WTC11 (cell line): Measurements from ENCODE around the gene RAP1GAP. TPM values are rescaled to one million over a fixed set of nuclear protein-coding genes. Genes with fewer than 3 reads are reported as not detected.

ENCODE experiments used
- ATAC-seq: fragments of 200-7000 bp; cut with Tn5 transposase; 2 replicates; pipeline ENCODE4 v1.10.0; 2021; ENCODE audit warnings: mild to moderate bottlenecking, moderate library complexity
- CTCF ChIA-PET: fragments of 300-600 bp; sonication (Branson Sonifier 250); formaldehyde crosslinking; loops from one replicate; lab custom pipeline; 2021; ENCODE audit warnings: antibody characterized with exemption; lab: Charles Lee
- POLR2A ChIA-PET: fragments of 350-600 bp; sonication (Branson Sonifier 250); formaldehyde crosslinking; loops from one replicate; lab custom pipeline; 2021; ENCODE audit warnings: antibody characterized with exemption; lab: Charles Lee
- DNase-seq: peaks from one replicate; pipeline ENCODE4 v3.0.0; 2021; ENCODE audit warnings: low spot score
- H3K27ac Mint-ChIP-seq: 2 replicates; pipeline ENCODE4 v1.8.0; 2021; ENCODE audit warnings: mixed read lengths
- H3K27me3 Mint-ChIP-seq: 2 replicates; pipeline ENCODE4 v1.8.0; 2021; ENCODE audit warnings: low read depth, mild to moderate bottlenecking, moderate library complexity, mixed read lengths
- H3K36me3 Mint-ChIP-seq: 2 replicates; pipeline ENCODE4 v1.8.0; 2021; ENCODE audit warnings: mixed read lengths
- H3K4me1 Mint-ChIP-seq: 2 replicates; pipeline ENCODE4 v1.8.0; 2022; ENCODE audit warnings: mixed read lengths
- H3K4me3 Mint-ChIP-seq: 2 replicates; pipeline ENCODE4 v1.8.0; 2021; ENCODE audit warnings: mild to moderate bottlenecking, moderate library complexity, mixed read lengths
- H3K9me3 Mint-ChIP-seq: 2 replicates; pipeline ENCODE4 v1.8.0; 2021; ENCODE audit warnings: mixed read lengths
- EMX1 ChIP-seq: fragments of 250-450 bp; sonication (Bioruptor Pico); IDR thresholded peaks from 2 replicates; pipeline ENCODE4 v1.8.0; 2021; ENCODE audit warnings: mild to moderate bottlenecking
- ESRRA ChIP-seq: sonication (generic); formaldehyde crosslinking; IDR thresholded peaks from 2 replicates; pipeline ENCODE4 v1.8.1; 2022; ENCODE audit warnings: mild to moderate bottlenecking, missing genetic modification reagents, borderline replicate concordance
- FOXK1 ChIP-seq: sonication (generic); formaldehyde crosslinking; IDR thresholded peaks from 2 replicates; pipeline ENCODE4 v1.8.0; 2022; ENCODE audit warnings: mild to moderate bottlenecking, moderate library complexity, missing genetic modification reagents
- NFE2L1 ChIP-seq: sonication (generic); formaldehyde crosslinking; IDR thresholded peaks from 2 replicates; pipeline ENCODE4 v1.8.1; 2023; ENCODE audit warnings: missing genetic modification reagents
- NR2C2 ChIP-seq: sonication (generic); formaldehyde crosslinking; IDR thresholded peaks from 2 replicates; pipeline ENCODE4 v1.8.0; 2022; ENCODE audit warnings: mild to moderate bottlenecking, missing genetic modification reagents
- NR3C1 ChIP-seq: sonication (generic); formaldehyde crosslinking; conservative IDR thresholded peaks from 2 replicates; pipeline ENCODE4 v1.8.1; 2023; ENCODE audit warnings: low read depth, mild to moderate bottlenecking, missing genetic modification reagents
- OVOL2 ChIP-seq: fragments of 250-450 bp; sonication (Bioruptor Pico); IDR thresholded peaks from 2 replicates; pipeline ENCODE4 v1.9.0; 2021; ENCODE audit warnings: mild to moderate bottlenecking, borderline replicate concordance
- ZNF121 ChIP-seq: sonication (generic); formaldehyde crosslinking; IDR thresholded peaks from 2 replicates; pipeline ENCODE4 v1.8.0; 2023; ENCODE audit warnings: missing genetic modification reagents
- ZNF219 ChIP-seq: sonication (generic); formaldehyde crosslinking; IDR thresholded peaks from 2 replicates; pipeline ENCODE4 v1.8.0; 2023; ENCODE audit warnings: missing genetic modification reagents, mild to moderate bottlenecking, borderline replicate concordance
- ZNF263 ChIP-seq: sonication (generic); formaldehyde crosslinking; IDR thresholded peaks from 2 replicates; pipeline ENCODE4 v1.8.1; 2022; ENCODE audit warnings: low read depth, mild to moderate bottlenecking, moderate library complexity, missing genetic modification reagents
- ZNF396 ChIP-seq: fragments of 250-450 bp; sonication (Bioruptor Pico); IDR thresholded peaks from 2 replicates; pipeline ENCODE4 v1.8.0; 2021; ENCODE audit warnings: mild to moderate bottlenecking, moderate library complexity, borderline replicate concordance
- total RNA-seq: library from RNA; stranded (reverse); gene quantifications from 3 replicates; pipeline ENCODE4 v1.2.3, GENCODE V29; 2021
- TF ChIP-seq, protein P1 (sequence below): sonication (generic); formaldehyde crosslinking; IDR thresholded peaks from 2 replicates; pipeline ENCODE4 v1.8.1; 2023; ENCODE audit warnings: mild to moderate bottlenecking, missing genetic modification reagents, moderate library complexity
- TF ChIP-seq, protein P2 (sequence below): sonication (generic); formaldehyde crosslinking; IDR thresholded peaks from 2 replicates; pipeline ENCODE4 v1.8.1; 2022; ENCODE audit warnings: mild to moderate bottlenecking, missing genetic modification reagents, moderate library complexity, borderline replicate concordance
- TF ChIP-seq, protein P3 (sequence below): sonication (generic); formaldehyde crosslinking; IDR thresholded peaks from 2 replicates; pipeline ENCODE4 v1.8.0; 2022; ENCODE audit warnings: mild to moderate bottlenecking, missing genetic modification reagents
- TF ChIP-seq, protein P4 (sequence below): sonication (generic); formaldehyde crosslinking; IDR thresholded peaks from 2 replicates; pipeline ENCODE4 v1.8.1; 2023; ENCODE audit warnings: mild to moderate bottlenecking, missing genetic modification reagents
- TF ChIP-seq, protein P5 (sequence below): fragments of 250-450 bp; sonication (Bioruptor Pico); IDR thresholded peaks from 2 replicates; pipeline ENCODE4 v1.9.0; 2021; ENCODE audit warnings: mild to moderate bottlenecking
- TF ChIP-seq, protein P6 (sequence below): sonication (generic); formaldehyde crosslinking; conservative IDR thresholded peaks from 2 replicates; pipeline ENCODE4 v1.8.1; 2023; ENCODE audit warnings: mild to moderate bottlenecking, low read depth, missing genetic modification reagents, moderate library complexity

Gene RAP1GAP
- total RNA-seq, 1 experiment from 2014 or later: 7.6 TPM

DNA sequence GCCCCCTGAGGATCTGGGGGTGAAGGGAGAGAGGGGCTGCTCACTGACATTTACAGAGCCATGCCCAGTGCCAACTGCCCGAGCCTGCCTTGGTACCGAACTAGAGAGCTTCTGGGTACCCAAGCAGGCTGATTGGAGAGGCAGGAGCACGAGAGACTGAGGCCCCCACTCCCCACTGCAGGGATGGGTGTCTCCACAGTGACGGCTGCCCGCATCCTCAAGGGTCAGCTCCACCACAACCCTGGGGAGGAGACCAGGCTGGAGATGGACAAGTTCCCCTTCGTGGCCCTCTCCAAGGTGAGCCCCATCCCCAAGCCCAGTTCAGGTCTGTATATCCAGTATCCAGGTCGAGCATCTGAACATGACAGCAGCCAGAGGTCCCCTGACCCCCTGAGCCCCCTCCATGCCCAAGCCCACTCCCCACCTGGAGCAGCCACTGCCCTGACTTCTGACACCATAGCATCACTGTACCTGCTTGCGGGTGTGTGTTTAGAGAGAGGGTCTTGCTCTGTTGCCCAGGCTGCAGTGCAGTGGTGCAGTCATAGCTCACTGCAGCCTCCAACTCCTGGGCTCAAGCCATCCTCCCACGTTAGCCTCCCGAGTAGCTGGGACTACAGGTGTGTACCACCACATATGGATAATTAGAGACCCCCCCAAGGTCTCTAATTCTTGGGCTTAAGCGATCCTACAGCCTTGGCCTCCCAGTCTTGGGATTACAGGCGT, 108.1 kb downstream of the RAP1GAP start:
- no peaks in the 10 kb centered on the region for H3K27me3 Mint-ChIP-seq

DNA sequence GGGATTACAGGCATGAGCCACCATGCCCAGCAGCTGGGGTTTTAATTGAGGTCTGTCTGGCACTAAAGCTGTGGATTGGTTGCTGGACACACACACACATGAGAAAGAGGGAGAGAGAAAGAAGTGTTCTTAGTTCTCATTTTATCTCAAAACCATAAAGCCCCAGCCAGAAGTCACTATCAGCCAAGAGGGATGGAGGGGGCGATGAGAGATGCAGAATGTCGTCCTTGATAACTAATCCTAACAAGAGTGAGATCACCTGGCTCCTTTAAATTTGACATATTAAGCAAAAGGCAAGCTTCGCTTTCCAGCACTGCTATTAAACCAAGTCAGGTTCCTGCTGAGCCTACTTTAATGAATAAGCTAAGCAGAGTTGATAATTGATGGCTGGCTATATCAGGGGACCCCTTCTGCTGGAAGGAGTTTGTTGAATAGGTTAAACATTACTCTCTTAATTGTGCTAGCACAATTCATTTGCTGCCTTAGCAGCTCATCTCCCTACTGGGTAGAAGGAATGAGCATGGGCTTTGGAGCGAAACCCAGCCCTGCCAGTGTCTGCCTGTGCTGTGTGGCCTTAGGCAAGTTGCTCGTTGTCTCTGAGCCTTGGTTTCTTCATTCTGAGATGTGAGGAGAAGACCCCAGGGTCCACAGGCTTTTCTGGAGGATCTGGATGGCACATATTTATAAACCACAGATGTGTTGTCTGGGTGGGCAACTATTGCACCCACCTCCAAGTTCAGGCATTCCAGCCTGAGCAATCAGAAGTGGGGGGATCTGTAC, 109.2 kb downstream of the RAP1GAP start:
- no peak for DNase-seq
- Mint-ChIP-seq H3K27ac (no peak overlapping the region), H3K9me3 (no peaks in the 10 kb centered on the region), H3K36me3 (peaks cover 12% of the 10 kb centered on the region; the same call in 1 of the 2 replicates)
- ATAC-seq: no peak
- TF ChIP-seq, protein P1, sequence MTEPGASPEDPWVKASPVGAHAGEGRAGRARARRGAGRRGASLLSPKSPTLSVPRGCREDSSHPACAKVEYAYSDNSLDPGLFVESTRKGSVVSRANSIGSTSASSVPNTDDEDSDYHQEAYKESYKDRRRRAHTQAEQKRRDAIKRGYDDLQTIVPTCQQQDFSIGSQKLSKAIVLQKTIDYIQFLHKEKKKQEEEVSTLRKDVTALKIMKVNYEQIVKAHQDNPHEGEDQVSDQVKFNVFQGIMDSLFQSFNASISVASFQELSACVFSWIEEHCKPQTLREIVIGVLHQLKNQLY: no peak
- TF ChIP-seq ZNF121 (CRISPR knock-in tag) (no peak), NR2C2 (CRISPR knock-in tag) (no peak), NR3C1 (CRISPR knock-in tag) (no peak), FOXK1 (CRISPR knock-in tag) (no peak), ESRRA (CRISPR knock-in tag) (no peak), OVOL2 (no peak), ZNF263 (no peak), ZNF219 (CRISPR knock-in tag) (no peak)
- TF ChIP-seq, protein P2, sequence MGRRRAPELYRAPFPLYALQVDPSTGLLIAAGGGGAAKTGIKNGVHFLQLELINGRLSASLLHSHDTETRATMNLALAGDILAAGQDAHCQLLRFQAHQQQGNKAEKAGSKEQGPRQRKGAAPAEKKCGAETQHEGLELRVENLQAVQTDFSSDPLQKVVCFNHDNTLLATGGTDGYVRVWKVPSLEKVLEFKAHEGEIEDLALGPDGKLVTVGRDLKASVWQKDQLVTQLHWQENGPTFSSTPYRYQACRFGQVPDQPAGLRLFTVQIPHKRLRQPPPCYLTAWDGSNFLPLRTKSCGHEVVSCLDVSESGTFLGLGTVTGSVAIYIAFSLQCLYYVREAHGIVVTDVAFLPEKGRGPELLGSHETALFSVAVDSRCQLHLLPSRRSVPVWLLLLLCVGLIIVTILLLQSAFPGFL: no peak
- TF ChIP-seq, protein P3, sequence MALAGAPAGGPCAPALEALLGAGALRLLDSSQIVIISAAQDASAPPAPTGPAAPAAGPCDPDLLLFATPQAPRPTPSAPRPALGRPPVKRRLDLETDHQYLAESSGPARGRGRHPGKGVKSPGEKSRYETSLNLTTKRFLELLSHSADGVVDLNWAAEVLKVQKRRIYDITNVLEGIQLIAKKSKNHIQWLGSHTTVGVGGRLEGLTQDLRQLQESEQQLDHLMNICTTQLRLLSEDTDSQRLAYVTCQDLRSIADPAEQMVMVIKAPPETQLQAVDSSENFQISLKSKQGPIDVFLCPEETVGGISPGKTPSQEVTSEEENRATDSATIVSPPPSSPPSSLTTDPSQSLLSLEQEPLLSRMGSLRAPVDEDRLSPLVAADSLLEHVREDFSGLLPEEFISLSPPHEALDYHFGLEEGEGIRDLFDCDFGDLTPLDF (CRISPR knock-in tag): no peak
- TF ChIP-seq, protein P4, sequence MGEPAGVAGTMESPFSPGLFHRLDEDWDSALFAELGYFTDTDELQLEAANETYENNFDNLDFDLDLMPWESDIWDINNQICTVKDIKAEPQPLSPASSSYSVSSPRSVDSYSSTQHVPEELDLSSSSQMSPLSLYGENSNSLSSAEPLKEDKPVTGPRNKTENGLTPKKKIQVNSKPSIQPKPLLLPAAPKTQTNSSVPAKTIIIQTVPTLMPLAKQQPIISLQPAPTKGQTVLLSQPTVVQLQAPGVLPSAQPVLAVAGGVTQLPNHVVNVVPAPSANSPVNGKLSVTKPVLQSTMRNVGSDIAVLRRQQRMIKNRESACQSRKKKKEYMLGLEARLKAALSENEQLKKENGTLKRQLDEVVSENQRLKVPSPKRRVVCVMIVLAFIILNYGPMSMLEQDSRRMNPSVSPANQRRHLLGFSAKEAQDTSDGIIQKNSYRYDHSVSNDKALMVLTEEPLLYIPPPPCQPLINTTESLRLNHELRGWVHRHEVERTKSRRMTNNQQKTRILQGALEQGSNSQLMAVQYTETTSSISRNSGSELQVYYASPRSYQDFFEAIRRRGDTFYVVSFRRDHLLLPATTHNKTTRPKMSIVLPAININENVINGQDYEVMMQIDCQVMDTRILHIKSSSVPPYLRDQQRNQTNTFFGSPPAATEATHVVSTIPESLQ: no peak
- TF ChIP-seq, protein P5, sequence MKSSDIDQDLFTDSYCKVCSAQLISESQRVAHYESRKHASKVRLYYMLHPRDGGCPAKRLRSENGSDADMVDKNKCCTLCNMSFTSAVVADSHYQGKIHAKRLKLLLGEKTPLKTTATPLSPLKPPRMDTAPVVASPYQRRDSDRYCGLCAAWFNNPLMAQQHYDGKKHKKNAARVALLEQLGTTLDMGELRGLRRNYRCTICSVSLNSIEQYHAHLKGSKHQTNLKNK: no peak
- TF ChIP-seq, protein P6, sequence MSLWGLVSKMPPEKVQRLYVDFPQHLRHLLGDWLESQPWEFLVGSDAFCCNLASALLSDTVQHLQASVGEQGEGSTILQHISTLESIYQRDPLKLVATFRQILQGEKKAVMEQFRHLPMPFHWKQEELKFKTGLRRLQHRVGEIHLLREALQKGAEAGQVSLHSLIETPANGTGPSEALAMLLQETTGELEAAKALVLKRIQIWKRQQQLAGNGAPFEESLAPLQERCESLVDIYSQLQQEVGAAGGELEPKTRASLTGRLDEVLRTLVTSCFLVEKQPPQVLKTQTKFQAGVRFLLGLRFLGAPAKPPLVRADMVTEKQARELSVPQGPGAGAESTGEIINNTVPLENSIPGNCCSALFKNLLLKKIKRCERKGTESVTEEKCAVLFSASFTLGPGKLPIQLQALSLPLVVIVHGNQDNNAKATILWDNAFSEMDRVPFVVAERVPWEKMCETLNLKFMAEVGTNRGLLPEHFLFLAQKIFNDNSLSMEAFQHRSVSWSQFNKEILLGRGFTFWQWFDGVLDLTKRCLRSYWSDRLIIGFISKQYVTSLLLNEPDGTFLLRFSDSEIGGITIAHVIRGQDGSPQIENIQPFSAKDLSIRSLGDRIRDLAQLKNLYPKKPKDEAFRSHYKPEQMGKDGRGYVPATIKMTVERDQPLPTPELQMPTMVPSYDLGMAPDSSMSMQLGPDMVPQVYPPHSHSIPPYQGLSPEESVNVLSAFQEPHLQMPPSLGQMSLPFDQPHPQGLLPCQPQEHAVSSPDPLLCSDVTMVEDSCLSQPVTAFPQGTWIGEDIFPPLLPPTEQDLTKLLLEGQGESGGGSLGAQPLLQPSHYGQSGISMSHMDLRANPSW: no peak
- TF ChIP-seq, all 79 proteins: peak for 0
- ChIA-PET CTCF (interaction anchor here (1.1 to 1.6 kb wide), 3 partner anchors 23 to 290 kb away, joined by 3 read pairs; no protein-coding TSS in a partner anchor), POLR2A (interaction anchor here (1.0 kb wide), 1 partner anchor 10 kb away, joined by 3 read pairs; no protein-coding TSS in a partner anchor)
- H3K4me3 Mint-ChIP-seq: no peak overlapping the region
- H3K27me3 Mint-ChIP-seq: no peaks in the 10 kb centered on the region
- peaks cover 2% of the 10 kb centered on the region for H3K4me1 Mint-ChIP-seq

More for the DNA sequence above, 108.1 kb downstream of the RAP1GAP start:
- H3K27ac Mint-ChIP-seq: no peak overlapping the region
- DNase-seq: no peak
- peaks cover 7% of the 10 kb centered on the region; the same call in 1 of the 2 replicates for H3K36me3 Mint-ChIP-seq
- H3K4me3 Mint-ChIP-seq: no peak overlapping the region
- no peaks in the 10 kb centered on the region for H3K9me3 Mint-ChIP-seq
- no peaks in the 10 kb centered on the region for H3K4me1 Mint-ChIP-seq
- CTCF ChIA-PET: no interaction called here
- TF ChIP-seq, protein P1: no peak
- TF ChIP-seq ZNF121 (CRISPR knock-in tag) (peak; percentile 93), NFE2L1 (no peak), ZNF396 (CRISPR knock-in tag) (no peak), EMX1 (CRISPR knock-in tag) (no peak)
- TF ChIP-seq, all 79 proteins: peak for 1
- no peak for ATAC-seq
- POLR2A ChIA-PET: no interaction called here
